ENCODE data around the gene HBE1. TPM values are rescaled to one million over a fixed set of nuclear protein-coding genes. Genes with fewer than 3 reads are reported as not detected.

HBE1 gene
- polyA plus RNA-seq, 3 donors: not detected

- intact Hi-C loops (cut with micrococcal nuclease): no loop called here
- Mint-ChIP-seq H3K27me3 (ENCODE audit: low read depth in 3 of 3) (peaks cover 0 to 2% (median 0%) of the 10 kb centered on the region in 3 donors), H3K36me3 (no peaks in the 10 kb centered on the region), H3K9me3 (peaks cover 0 to 2% (median 0%) of the 10 kb centered on the region in 7 donors), H3K4me1 (no peaks in the 10 kb centered on the region), H3K27ac (no peak overlapping the region), H3K4me3 (no peak overlapping the region)
- H3K4me2 ChIP-seq (replicated peaks; ENCODE audit: extremely low read depth, low read length, poor library complexity, severe bottlenecking): no peak overlapping the region
- no CpG with 5 or more reads among the region's 1 CpG for WGBS (ENCODE audit: insufficient coverage)
- H3K4me1 ChIP-seq (ENCODE audit: control insufficient read depth in 1 of 2, insufficient read depth in 2 of 2, low read length in 2 of 2): no peaks in the 10 kb centered on the region
- no peak overlapping the region for H3K27ac ChIP-seq (ENCODE audit: low read depth in 1 of 2, low read length in 2 of 2)
- H3K36me3 ChIP-seq (replicated peaks in 1 of 2; ENCODE audit: control insufficient read depth in 1 of 2, insufficient read depth in 2 of 2, low read length in 2 of 2): no peaks in the 10 kb centered on the region
- no peak overlapping the region for H2AFZ ChIP-seq (ENCODE audit: insufficient read depth, low read depth, low read length, poor library complexity, severe bottlenecking)
- H3K9ac ChIP-seq (ENCODE audit: insufficient read depth, low read length, poor library complexity, severe bottlenecking): no peak overlapping the region
- DNase-seq: no peak
- H3K27me3 ChIP-seq (ENCODE audit: control insufficient read depth in 2 of 2, insufficient read depth in 2 of 2, low read length in 2 of 2): no peaks in the 10 kb centered on the region
- no peak overlapping the region for H3K4me3 ChIP-seq (replicated peaks in 1 of 3; ENCODE audit: low read depth in 2 of 3, low read length in 3 of 3)
- no peak for TF ChIP-seq CTCF (IDR thresholded peaks at IDR 0.05)
- no peaks in the 10 kb centered on the region for H3K9me3 ChIP-seq (replicated peaks in 1 of 2; ENCODE audit: control insufficient read depth in 1 of 2, insufficient read depth in 1 of 2, low read length in 2 of 2)
- no peaks in the 10 kb centered on the region for H3K79me2 ChIP-seq (ENCODE audit: insufficient read depth, low read length)
- no peaks in the 10 kb centered on the region for H4K20me1 ChIP-seq (ENCODE audit: insufficient read depth, low read length)
Measured at GRCh38 chr11:5240056-5240455, 29.7 kb downstream of the HBE1 start.

GRCh38 chr11:5239046-5239445 lies 30.7 kb downstream of the HBE1 start:
- Mint-ChIP-seq H3K36me3 (no peaks in the 10 kb centered on the region), H3K4me3 (no peak overlapping the region), H3K27me3 (ENCODE audit: low read depth in 3 of 3) (peaks cover 0 to 2% (median 1%) of the 10 kb centered on the region in 3 donors), H3K9me3 (peaks cover 0 to 1% (median 0%) of the 10 kb centered on the region in 7 donors), H3K27ac (no peak overlapping the region), H3K4me1 (peaks cover 6% of the 10 kb centered on the region)
- H3K36me3 ChIP-seq (replicated peaks in 1 of 2; ENCODE audit: control insufficient read depth in 1 of 2, insufficient read depth in 2 of 2, low read length in 2 of 2): no peaks in the 10 kb centered on the region
- no peak overlapping the region for H3K27ac ChIP-seq (ENCODE audit: low read depth in 1 of 2, low read length in 2 of 2)
- no peak overlapping the region for H2AFZ ChIP-seq (ENCODE audit: insufficient read depth, low read depth, low read length, poor library complexity, severe bottlenecking)
- intact Hi-C loops (cut with micrococcal nuclease): no loop called here
- no peaks in the 10 kb centered on the region for H3K27me3 ChIP-seq (ENCODE audit: control insufficient read depth in 2 of 2, insufficient read depth in 2 of 2, low read length in 2 of 2)
- H3K4me2 ChIP-seq (replicated peaks; ENCODE audit: extremely low read depth, low read length, poor library complexity, severe bottlenecking): no peak overlapping the region
- no peaks in the 10 kb centered on the region for H4K20me1 ChIP-seq (ENCODE audit: insufficient read depth, low read length)
- DNase-seq: no peak
- TF ChIP-seq CTCF (IDR thresholded peaks at IDR 0.05): no peak
- H3K9me3 ChIP-seq (replicated peaks in 1 of 2; ENCODE audit: control insufficient read depth in 1 of 2, insufficient read depth in 1 of 2, low read length in 2 of 2): no peaks in the 10 kb centered on the region
- no peak overlapping the region for H3K4me3 ChIP-seq (replicated peaks in 1 of 3; ENCODE audit: low read depth in 2 of 3, low read length in 3 of 3)
- no peaks in the 10 kb centered on the region for H3K79me2 ChIP-seq (ENCODE audit: insufficient read depth, low read length)
- H3K9ac ChIP-seq (ENCODE audit: insufficient read depth, low read length, poor library complexity, severe bottlenecking): no peak overlapping the region
- H3K4me1 ChIP-seq (ENCODE audit: control insufficient read depth in 1 of 2, insufficient read depth in 2 of 2, low read length in 2 of 2): no peaks in the 10 kb centered on the region
